ENCODE measurements around the gene CBLC.

CBLC gene

DNA sequence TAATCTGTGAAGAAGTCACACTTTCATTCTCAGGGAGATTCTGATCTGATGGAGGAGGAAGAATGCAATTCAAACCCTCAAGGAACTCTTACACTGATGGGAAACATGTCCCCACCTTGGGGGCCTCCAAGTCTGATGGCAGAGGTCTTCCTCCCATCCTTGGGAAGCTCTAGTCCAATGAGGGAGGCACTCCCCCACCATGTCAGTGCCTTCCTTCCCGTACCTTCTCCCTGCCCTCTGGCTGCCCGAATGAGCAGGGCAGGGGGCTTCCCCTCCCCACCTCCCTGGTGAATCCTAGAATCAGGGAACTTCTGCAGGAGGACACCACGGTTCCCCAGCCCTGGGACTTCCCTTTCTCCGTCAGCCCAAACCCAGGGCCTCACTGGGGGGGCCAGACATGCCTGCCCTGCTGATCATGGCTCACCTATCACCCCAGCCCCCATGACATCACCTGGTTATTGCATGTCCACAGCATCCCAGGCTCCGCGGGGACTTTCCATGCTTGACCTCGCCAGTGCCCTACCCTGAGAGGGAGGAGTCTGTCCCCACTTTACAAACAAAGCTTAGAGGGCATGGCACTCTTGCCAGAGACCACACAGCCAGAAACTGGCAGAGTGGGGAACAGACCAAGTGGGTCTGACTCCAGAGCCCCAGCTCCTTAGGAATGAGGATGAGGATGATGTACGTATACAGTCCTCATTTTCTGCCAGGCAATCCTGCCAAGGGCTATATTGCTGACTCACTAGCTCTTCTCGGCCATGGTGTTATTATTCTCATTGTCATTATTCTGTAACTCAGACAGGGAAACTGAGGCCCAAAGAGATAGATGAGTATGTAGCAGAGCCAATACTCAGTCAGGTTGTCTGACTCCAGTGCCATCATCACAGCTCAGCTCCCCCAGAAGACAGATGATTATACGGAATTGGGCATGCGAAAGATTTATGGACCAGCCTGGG, 38.8 kb upstream of the CBLC start:
- peaks cover 3% of the 10 kb centered on the region for H3K4me1 ChIP-seq (ENCODE audit: control insufficient read depth, insufficient read depth, low read length)
- no peaks in the 10 kb centered on the region for H3K27me3 ChIP-seq (ENCODE audit: control insufficient read depth, insufficient read depth, low read length)
- H3K4me3 ChIP-seq (ENCODE audit: low read length): no peak overlapping the region
- DNase-seq (ENCODE audit: low read depth, low spot score): no peak
- H3K27ac ChIP-seq (ENCODE audit: low read length): no peak overlapping the region
- no CpG with 5 or more reads among the region's 11 CpGs for WGBS (ENCODE audit: insufficient coverage, insufficient read length)
- no peaks in the 10 kb centered on the region for H3K36me3 ChIP-seq (ENCODE audit: control insufficient read depth, insufficient read depth, low read length)
- no peaks in the 10 kb centered on the region for H3K9me3 ChIP-seq (ENCODE audit: control insufficient read depth, insufficient read depth, low read length)

DNA sequence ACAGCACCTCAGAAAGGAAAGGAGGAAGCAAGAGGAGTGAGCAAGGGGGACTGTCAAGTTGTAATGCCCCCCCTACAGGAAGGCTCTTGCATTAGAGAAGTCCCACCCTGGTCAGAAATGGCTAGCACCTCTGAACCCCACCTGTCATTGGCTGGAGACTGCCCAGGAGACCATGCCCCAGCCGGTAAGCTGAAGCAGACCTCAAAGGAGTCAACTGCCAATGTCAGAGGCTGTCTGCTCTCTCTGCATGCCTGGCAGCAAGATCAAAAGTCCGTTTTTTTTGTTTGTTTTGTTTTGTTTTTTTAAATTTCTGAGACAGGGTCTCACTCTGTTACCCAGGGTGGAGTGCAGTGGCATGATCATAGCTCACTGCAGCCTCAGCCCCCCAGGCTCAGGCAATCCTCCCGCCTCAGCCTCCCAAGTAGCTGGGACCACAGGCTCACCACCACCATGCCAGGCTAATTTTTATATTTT, 37.3 kb upstream of the CBLC start:
- H3K36me3 ChIP-seq (ENCODE audit: control insufficient read depth, insufficient read depth, low read length): no peaks in the 10 kb centered on the region
- H3K4me1 ChIP-seq (ENCODE audit: control insufficient read depth, insufficient read depth, low read length): peaks cover 3% of the 10 kb centered on the region
- H3K9me3 ChIP-seq (ENCODE audit: control insufficient read depth, insufficient read depth, low read length): no peaks in the 10 kb centered on the region
- no peak overlapping the region for H3K4me3 ChIP-seq (ENCODE audit: low read length)
- H3K27ac ChIP-seq (ENCODE audit: low read length): no peak overlapping the region
- DNase-seq (ENCODE audit: low read depth, low spot score): no peak
- H3K27me3 ChIP-seq (ENCODE audit: control insufficient read depth, insufficient read depth, low read length): no peaks in the 10 kb centered on the region
- WGBS (ENCODE audit: insufficient coverage, insufficient read length): no CpG with 5 or more reads among the region's 3 CpGs

DNA sequence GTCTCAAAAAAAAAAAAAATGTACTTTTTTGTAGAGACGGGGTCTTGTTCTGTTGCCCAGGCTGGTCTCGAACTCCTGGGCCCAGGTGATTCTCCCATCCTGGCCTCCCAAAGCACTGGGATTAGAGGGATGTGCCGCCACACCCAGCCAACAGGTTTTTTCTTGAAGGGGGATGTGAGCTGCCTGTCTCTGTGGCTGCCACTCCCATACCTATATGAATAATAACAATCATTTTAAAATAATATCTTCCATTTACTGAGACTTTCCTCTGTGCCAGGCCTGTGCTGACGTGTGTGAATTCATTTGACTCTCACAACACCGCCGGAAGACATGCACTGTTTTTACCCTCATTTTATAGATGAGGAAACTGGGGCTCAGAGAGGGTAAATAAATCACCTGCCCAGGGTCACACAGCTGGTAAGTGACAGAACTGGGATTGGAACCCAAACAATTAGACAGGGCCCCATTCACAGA, 36.4 kb upstream of the CBLC start:
- peaks cover 5% of the 10 kb centered on the region; the same call in 1 of the 2 replicates for H3K27me3 ChIP-seq (ENCODE audit: control insufficient read depth, insufficient read depth, low read length)
- no CpG with 5 or more reads among the region's 6 CpGs for WGBS (ENCODE audit: insufficient coverage, insufficient read length)
- no peaks in the 10 kb centered on the region for H3K9me3 ChIP-seq (ENCODE audit: control insufficient read depth, insufficient read depth, low read length)
- H3K4me1 ChIP-seq (ENCODE audit: control insufficient read depth, insufficient read depth, low read length): peaks cover 3% of the 10 kb centered on the region
- H3K36me3 ChIP-seq (ENCODE audit: control insufficient read depth, insufficient read depth, low read length): no peaks in the 10 kb centered on the region
- DNase-seq (ENCODE audit: low read depth, low spot score): no peak
- no peak overlapping the region for H3K4me3 ChIP-seq (ENCODE audit: low read length)
- no peak overlapping the region for H3K27ac ChIP-seq (ENCODE audit: low read length)

DNA sequence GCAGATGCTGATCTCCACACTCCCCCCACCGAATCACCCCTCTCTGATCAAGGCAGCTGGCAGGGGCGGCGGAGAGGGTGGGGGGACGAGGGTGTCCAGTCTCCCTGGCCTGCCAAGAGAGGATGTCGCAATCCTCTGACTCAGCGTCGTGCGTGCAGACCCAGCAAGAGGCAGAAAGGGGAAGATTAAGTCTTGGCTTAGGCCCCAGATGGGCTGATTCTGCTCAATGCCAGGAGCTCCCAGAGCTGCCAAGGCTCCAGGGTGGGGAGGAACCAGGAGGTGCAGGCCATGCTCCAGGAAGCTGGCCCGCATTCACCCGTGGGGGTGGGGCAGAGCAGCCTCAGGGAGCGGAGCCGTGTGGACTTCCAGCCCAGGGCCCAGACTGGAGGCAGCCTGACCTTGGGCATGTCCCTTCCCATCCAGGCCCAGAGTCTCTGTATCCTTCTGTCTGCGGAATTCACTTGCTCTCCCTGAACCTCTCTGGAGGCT, 35.8 kb upstream of the CBLC start:
- peaks cover 3% of the 10 kb centered on the region for H3K4me1 ChIP-seq (ENCODE audit: control insufficient read depth, insufficient read depth, low read length)
- H3K27ac ChIP-seq (ENCODE audit: low read length): no peak overlapping the region
- DNase-seq (ENCODE audit: low read depth, low spot score): no peak
- H3K4me3 ChIP-seq (ENCODE audit: low read length): no peak overlapping the region
- H3K36me3 ChIP-seq (ENCODE audit: control insufficient read depth, insufficient read depth, low read length): no peaks in the 10 kb centered on the region
- WGBS (ENCODE audit: insufficient coverage, insufficient read length): no CpG with 5 or more reads among the region's 13 CpGs
- no peaks in the 10 kb centered on the region for H3K9me3 ChIP-seq (ENCODE audit: control insufficient read depth, insufficient read depth, low read length)
- H3K27me3 ChIP-seq (ENCODE audit: control insufficient read depth, insufficient read depth, low read length): peaks cover 11% of the 10 kb centered on the region; the same call in 1 of the 2 replicates

DNA sequence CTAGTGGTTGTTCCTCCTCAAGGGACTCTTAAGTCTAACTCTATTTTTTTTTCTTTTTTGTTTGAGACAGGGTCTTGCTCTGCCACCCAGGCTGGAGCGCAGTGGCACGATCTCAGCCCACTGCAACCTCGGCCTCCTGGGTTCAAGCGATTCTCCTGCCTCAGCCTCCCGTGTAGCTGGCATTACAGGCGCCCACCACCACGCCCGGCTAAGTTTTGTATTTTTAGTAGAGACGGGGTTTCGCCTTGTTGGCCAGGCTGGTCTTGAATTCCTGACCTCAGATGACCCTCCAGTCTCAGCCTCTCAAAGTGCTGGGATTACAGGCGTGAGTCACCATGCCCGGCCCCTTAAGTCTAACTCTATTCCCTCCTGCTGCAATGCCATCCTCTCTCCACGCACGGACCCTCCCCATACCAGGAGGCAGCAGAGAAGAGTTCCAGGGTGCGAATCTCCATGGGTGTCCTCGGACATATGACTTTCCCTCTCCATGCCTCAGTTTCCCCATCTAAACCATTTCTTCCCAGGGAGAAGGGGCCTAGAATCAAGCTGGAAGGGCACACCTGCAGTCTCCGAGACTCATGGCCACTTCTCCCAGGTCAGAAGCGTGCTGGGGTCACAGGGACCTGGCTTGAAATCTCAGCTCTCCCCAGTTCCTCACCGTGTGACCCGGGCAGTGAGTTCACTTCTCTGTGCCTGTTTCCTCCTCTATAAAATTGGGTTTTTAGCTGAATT, 35.2 kb upstream of the CBLC start:
- no peak overlapping the region for H3K27ac ChIP-seq (ENCODE audit: low read length)
- peaks cover 3% of the 10 kb centered on the region for H3K4me1 ChIP-seq (ENCODE audit: control insufficient read depth, insufficient read depth, low read length)
- no peaks in the 10 kb centered on the region for H3K9me3 ChIP-seq (ENCODE audit: control insufficient read depth, insufficient read depth, low read length)
- no CpG with 5 or more reads among the region's 20 CpGs for WGBS (ENCODE audit: insufficient coverage, insufficient read length)
- peaks cover 12% of the 10 kb centered on the region; the same call in 1 of the 2 replicates for H3K27me3 ChIP-seq (ENCODE audit: control insufficient read depth, insufficient read depth, low read length)
- no peaks in the 10 kb centered on the region for H3K36me3 ChIP-seq (ENCODE audit: control insufficient read depth, insufficient read depth, low read length)
- H3K4me3 ChIP-seq (ENCODE audit: low read length): no peak overlapping the region
- DNase-seq (ENCODE audit: low read depth, low spot score): no peak

DNA sequence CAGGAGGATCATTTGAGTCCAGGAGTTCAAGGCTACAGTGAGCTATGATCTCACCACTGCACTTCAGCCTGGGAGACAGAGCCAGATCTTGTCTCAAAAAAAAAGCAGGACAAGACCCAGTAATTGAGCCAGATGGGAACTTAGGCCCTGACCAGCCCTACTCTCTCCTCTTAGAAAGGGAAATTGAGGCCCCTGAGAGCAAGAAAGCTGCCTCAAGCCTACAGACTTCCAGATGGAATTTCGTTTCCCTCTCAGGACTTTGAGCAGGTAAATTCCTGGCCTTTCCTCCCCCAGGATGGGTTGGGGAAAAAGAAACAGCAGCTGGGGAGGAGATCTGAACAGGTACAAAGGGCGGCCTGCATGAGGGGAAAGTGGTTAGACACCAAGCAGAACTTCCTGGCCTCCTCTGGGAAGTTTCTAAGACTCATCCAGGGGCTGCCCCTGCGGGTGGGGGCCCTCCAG, 32.8 kb upstream of the CBLC start:
- H3K9me3 ChIP-seq (ENCODE audit: control insufficient read depth, insufficient read depth, low read length): no peaks in the 10 kb centered on the region
- H3K36me3 ChIP-seq (ENCODE audit: control insufficient read depth, insufficient read depth, low read length): no peaks in the 10 kb centered on the region
- no CpG with 5 or more reads among the region's 3 CpGs for WGBS (ENCODE audit: insufficient coverage, insufficient read length)
- peaks cover 25% of the 10 kb centered on the region; the same call in 1 of the 2 replicates for H3K27me3 ChIP-seq (ENCODE audit: control insufficient read depth, insufficient read depth, low read length)
- H3K4me3 ChIP-seq (ENCODE audit: low read length): no peak overlapping the region
- H3K27ac ChIP-seq (ENCODE audit: low read length): no peak overlapping the region
- peaks cover 3% of the 10 kb centered on the region for H3K4me1 ChIP-seq (ENCODE audit: control insufficient read depth, insufficient read depth, low read length)
- DNase-seq (ENCODE audit: low read depth, low spot score): no peak

DNA sequence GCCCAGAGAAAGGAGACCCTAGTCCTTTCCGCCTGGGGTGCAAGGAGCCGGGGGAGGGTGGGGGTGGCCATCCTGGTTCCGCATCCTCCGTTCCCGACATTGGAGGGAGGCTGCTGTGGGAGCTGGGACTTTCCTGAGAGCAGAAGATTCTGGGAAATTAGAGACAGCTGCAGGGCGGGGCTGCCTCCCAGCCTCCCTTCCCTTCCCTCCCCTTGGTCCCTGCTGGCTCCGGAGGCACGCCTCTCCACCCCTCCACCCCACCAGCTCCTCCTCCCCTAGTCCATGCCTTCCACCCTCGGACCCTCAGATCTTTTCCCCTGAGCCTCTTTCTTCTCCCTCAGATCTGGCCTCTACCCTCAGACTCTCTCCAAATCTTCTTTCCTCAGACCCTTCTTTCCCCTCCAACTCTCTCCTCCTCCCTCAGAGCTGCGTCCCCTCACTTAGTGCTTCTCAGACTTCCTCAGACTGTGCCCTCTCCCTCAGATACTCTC, 32.3 kb upstream of the CBLC start:
- no peaks in the 10 kb centered on the region for H3K36me3 ChIP-seq (ENCODE audit: control insufficient read depth, insufficient read depth, low read length)
- H3K27ac ChIP-seq (ENCODE audit: low read length): no peak overlapping the region
- H3K27me3 ChIP-seq (ENCODE audit: control insufficient read depth, insufficient read depth, low read length): peaks cover 27% of the 10 kb centered on the region; the same call in 1 of the 2 replicates
- peaks cover 3% of the 10 kb centered on the region for H3K4me1 ChIP-seq (ENCODE audit: control insufficient read depth, insufficient read depth, low read length)
- no peak for DNase-seq (ENCODE audit: low read depth, low spot score)
- WGBS (ENCODE audit: insufficient coverage, insufficient read length): no CpG with 5 or more reads among the region's 10 CpGs
- H3K4me3 ChIP-seq (ENCODE audit: low read length): no peak overlapping the region
- no peaks in the 10 kb centered on the region for H3K9me3 ChIP-seq (ENCODE audit: control insufficient read depth, insufficient read depth, low read length)

DNA sequence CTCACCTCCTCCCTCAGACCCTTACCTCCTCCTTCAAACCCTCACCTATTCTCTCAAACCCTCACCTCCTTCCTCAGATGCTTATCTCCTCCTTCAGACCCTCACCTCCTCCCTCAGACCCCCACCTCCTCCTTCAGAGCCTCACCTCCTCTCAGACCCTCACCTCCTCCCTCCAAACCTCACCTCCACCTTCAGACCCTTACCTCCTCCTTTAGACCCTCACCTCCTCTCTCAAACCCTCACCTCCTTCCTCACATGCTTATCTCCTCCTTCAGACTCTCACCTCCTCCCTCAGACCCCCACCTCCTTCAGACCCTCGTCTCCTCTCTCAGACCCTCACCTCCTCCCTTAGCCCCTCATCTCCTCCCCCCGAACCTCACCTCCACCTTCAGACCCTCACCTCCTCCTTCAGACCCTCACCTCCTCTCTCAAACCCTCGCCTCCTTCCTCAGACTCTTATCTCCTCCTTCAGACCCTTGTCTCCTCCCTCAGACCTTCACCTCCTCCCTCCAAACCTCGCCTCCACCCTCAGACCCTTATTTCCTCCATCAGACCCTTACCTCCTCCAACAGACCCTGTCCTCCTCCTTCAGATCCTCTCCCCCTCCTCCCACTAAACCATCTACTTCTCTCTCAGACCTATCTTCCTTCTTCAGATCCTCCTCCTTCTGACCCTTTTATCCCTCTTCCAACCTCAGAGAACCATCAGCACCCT, 31.6 kb upstream of the CBLC start:
- Histone ChIP-seq H3K9me3 (ENCODE audit: control insufficient read depth, insufficient read depth, low read length) (no peaks in the 10 kb centered on the region), H3K4me3 (ENCODE audit: low read length) (no peak overlapping the region), H3K36me3 (ENCODE audit: control insufficient read depth, insufficient read depth, low read length) (no peaks in the 10 kb centered on the region), H3K27ac (ENCODE audit: low read length) (no peak overlapping the region), H3K4me1 (ENCODE audit: control insufficient read depth, insufficient read depth, low read length) (peaks cover 3% of the 10 kb centered on the region), H3K27me3 (ENCODE audit: control insufficient read depth, insufficient read depth, low read length) (peaks cover 27% of the 10 kb centered on the region; the same call in 1 of the 2 replicates)
- no peak for DNase-seq (ENCODE audit: low read depth, low spot score)
- WGBS (ENCODE audit: insufficient coverage, insufficient read length): 100% methylated on average over 2 of the region's 4 CpGs

DNA sequence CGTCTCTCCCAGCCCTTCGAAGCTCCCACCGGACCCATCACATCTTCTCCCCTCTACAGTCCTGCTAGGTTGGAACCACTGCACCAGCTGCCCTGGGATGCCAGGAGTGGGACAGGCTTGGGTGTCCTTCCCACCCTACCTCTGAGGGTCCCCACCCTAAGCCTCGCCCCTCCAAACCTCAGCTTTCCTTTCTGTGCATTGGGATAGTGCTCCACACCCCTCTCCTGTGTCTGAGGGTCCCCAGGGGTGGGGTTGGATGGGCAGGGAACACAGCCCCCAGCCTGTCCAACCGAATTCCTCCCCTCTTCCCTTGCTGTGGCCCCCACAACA, 31.1 kb upstream of the CBLC start:
- H3K36me3 ChIP-seq (ENCODE audit: control insufficient read depth, insufficient read depth, low read length): no peaks in the 10 kb centered on the region

More for the DNA sequence above, 31.1 kb upstream of the CBLC start:
- H3K4me1 ChIP-seq (ENCODE audit: control insufficient read depth, insufficient read depth, low read length): peaks cover 3% of the 10 kb centered on the region
- H3K27me3 ChIP-seq (ENCODE audit: control insufficient read depth, insufficient read depth, low read length): peaks cover 27% of the 10 kb centered on the region; the same call in 1 of the 2 replicates
- no peak for DNase-seq (ENCODE audit: low read depth, low spot score)
- H3K9me3 ChIP-seq (ENCODE audit: control insufficient read depth, insufficient read depth, low read length): no peaks in the 10 kb centered on the region
- no CpG with 5 or more reads among the region's 5 CpGs for WGBS (ENCODE audit: insufficient coverage, insufficient read length)
- no peak overlapping the region for H3K27ac ChIP-seq (ENCODE audit: low read length)
- H3K4me3 ChIP-seq (ENCODE audit: low read length): no peak overlapping the region

Measured in iPS DF 6.9 (cell line).